ENCODE measurements around the gene GNL1. TPM values are rescaled to one million over a fixed set of nuclear protein-coding genes. Genes with fewer than 3 reads are reported as not detected.
A peak's percentile ranks its signal among the peaks of the same experiment; 100 is the strongest.

Gene GNL1
- total and polyA plus RNA-seq, 10 of the 15 experiments (the other 5 are each of a cell fraction or from before 2014, with no cell fraction given) = 0.18 to 64.5 (median 45.5) TPM

GRCh38 chr6:30557683-30557981, 1.3 kb upstream of the GNL1 start:
- ChIA-PET RAD21 (ENCODE audit: unreplicated experiment) (interaction anchor here (1.0 to 2.0 kb wide), 4 partner anchors 13 to 115 kb away, joined by 3 to 9 read pairs (median 6); partner anchors contain the start of genes ABCF1 and DHX16), CTCF (interaction anchor here (0.6 to 9.7 kb wide), 8 partner anchors 8 to 318 kb away, joined by 3 to 121 read pairs (median 3); partner anchors contain the start of gene MRPS18B), SMC1A (ENCODE audit: uncharacterized antibody, unreplicated experiment) (interaction anchor here (0.5 to 2.6 kb wide), 10 partner anchors 10 to 905 kb away, joined by 3 to 18 read pairs (median 4); partner anchors contain the start of gene ABCF1), POLR2A (interaction anchor here (0.5 to 3.3 kb wide), 10 partner anchors 9 to 348 kb away, joined by 3 to 25 read pairs (median 6); partner anchors contain the start of genes ABCF1, MDC1, MRPS18B and NRM)
- Histone ChIP-seq H3K27ac (ENCODE audit: control insufficient read depth, insufficient read depth) (peak overlapping the region; percentile 93), H3K79me2 (ENCODE audit: control insufficient read depth, insufficient read depth, low read length) (peaks cover 27% of the 10 kb centered on the region), H3K4me1 (ENCODE audit: control insufficient read depth, insufficient read depth, low read length) (peaks cover 8% of the 10 kb centered on the region; the same call in 1 of the 2 replicates), H3K9me3 (replicated peaks; ENCODE audit: control insufficient read depth, insufficient read depth, low read length) (no peaks in the 10 kb centered on the region), H4K20me1 (ENCODE audit: control insufficient read depth, insufficient read depth) (no peaks in the 10 kb centered on the region), H2AFZ (ENCODE audit: control insufficient read depth, low read depth, low read length) (peak overlapping the region; percentile 95; the same call in 1 of the 2 replicates), H3K4me3 (peak overlapping the region; percentile 86), H3K9ac (ENCODE audit: control insufficient read depth, insufficient read depth, low read length) (peak overlapping the region; percentile 95), H3K27me3 (replicated peaks in 1 of 2; ENCODE audit: control insufficient read depth in 2 of 2, insufficient read depth in 2 of 2, low read length in 1 of 2) (no peaks in the 10 kb centered on the region), H3K4me2 (ENCODE audit: control insufficient read depth, insufficient read depth) (peak overlapping the region; percentile 92), H3K36me3 (ENCODE audit: control insufficient read depth in 2 of 2, insufficient read depth in 2 of 2, low read length in 1 of 2) (peaks cover 11 to 13% of the 10 kb centered on the region in 2 experiments; a peak in 3 of 4 replicates)
- intact Hi-C loops (cut with micrococcal nuclease; ENCODE audit: unreplicated experiment) (loop anchor here (2.0 to 10.0 kb wide), 4 partner anchors 13 to 233 kb away; partner anchors contain the start of genes ABCF1, MRPS18B, PPP1R10 and RPP21), in situ Hi-C loops (cut with MboI) (no loop called here)
- TSS peak; percentile 79 for BruUV-seq (replicated peaks)
- peak; percentile 22; the same call in 2 of the 3 replicates for ATAC-seq
- FAIRE-seq = no peak
- TF ChIP-seq EP300 (IDR thresholded peaks at IDR 0.05; ENCODE audit: borderline replicate concordance in 1 of 2, control insufficient read depth in 1 of 2, low read depth in 2 of 2, low read length in 2 of 2) (no peak), NFYA (IDR thresholded peaks at IDR 0.05; ENCODE audit: borderline replicate concordance, low read depth, low read length) (no peak), TBL1XR1 (IDR thresholded peaks at IDR 0.05; ENCODE audit: low read depth, low read length) (no peak), ETV6 (conservative IDR thresholded peaks at IDR 0.05 in 1 of 2, IDR thresholded peaks at IDR 0.05 in 1 of 2; ENCODE audit: borderline replicate concordance in 1 of 2, low read depth in 1 of 2) (no peak), SIN3A (IDR thresholded peaks at IDR 0.05; ENCODE audit: low read depth, low read length) (no peak), KLF5 (IDR thresholded peaks at IDR 0.05; ENCODE audit: partially characterized antibody) (no peak), CEBPB (IDR thresholded peaks at IDR 0.05; ENCODE audit: borderline replicate concordance in 1 of 2, low read depth in 2 of 2, low read length in 2 of 2) (no peak), EED (IDR thresholded peaks at IDR 0.05; ENCODE audit: low read depth) (no peak), ZBTB4 (CRISPR knock-in tag; IDR thresholded peaks at IDR 0.05) (no peak), MTA2 (IDR thresholded peaks at IDR 0.05; ENCODE audit: low read depth) (no peak), CEBPZ (IDR thresholded peaks at IDR 0.05; ENCODE audit: low read depth, low read length) (no peak), SMC3 (IDR thresholded peaks at IDR 0.05; ENCODE audit: borderline replicate concordance, low read length) (no peak), MXI1 (IDR thresholded peaks at IDR 0.05; ENCODE audit: low read depth, low read length) (no peak)
- 0% methylated on average over 6 of the region's 6 CpGs for WGBS (ENCODE audit: insufficient coverage, insufficient replicate concordance, low lambda C conversion rate, missing lambda C conversion rate)
- no peak for DNase-seq (ENCODE audit: low read depth, low spot score)

All from GM12878 (cell line).